HEK293T (cell line): ENCODE data around the gene C1orf198.

Source experiments
- CTCF ChIA-PET: fragments of 350-600 bp; formaldehyde crosslinking; extraction: SDS; loops from one replicate; lab custom pipeline; 2021; ENCODE audit warnings: antibody characterized with exemption, inconsistent platforms; lab: Yijun Ruan, JAX
- POLR2A ChIA-PET: fragments of 350-600 bp; formaldehyde crosslinking; extraction: SDS; loops from one replicate; lab custom pipeline; 2020; ENCODE audit warnings: antibody characterized with exemption, inconsistent platforms; lab: Yijun Ruan, JAX
- DNase-seq: peaks from one replicate; pipeline ENCODE4 v3.0.0; 2012; ENCODE audit warnings: mixed read lengths; ENCODE audit errors: extremely low spot score
- ARNT ChIP-seq: fragments of 450-650 bp; IDR thresholded peaks from 2 replicates; pipeline ENCODE4 v1.6.1; 2017; ENCODE audit warnings: mild to moderate bottlenecking
- BHLHE40 ChIP-seq: fragments of 450-650 bp; IDR thresholded peaks from 2 replicates; pipeline ENCODE4 v1.6.1; 2016; ENCODE audit warnings: mild to moderate bottlenecking, moderate library complexity, borderline replicate concordance
- CTBP1 ChIP-seq: fragments of 450-650 bp; IDR thresholded peaks from 2 replicates; pipeline ENCODE4 v1.6.1; 2016; ENCODE audit warnings: borderline replicate concordance
- ELF4 ChIP-seq: fragments of 450-650 bp; IDR thresholded peaks from 2 replicates; pipeline ENCODE4 v1.6.1; 2017; ENCODE audit warnings: antibody characterized with exemption
- FOXA1 ChIP-seq: fragments of 450-650 bp; IDR thresholded peaks from 2 replicates; pipeline ENCODE4 v1.6.1; 2016; ENCODE audit warnings: mild to moderate bottlenecking
- FOXK2 ChIP-seq: fragments of 450-650 bp; IDR thresholded peaks from 2 replicates; pipeline ENCODE4 v1.6.1; 2016; ENCODE audit warnings: mild to moderate bottlenecking
- FOXM1 ChIP-seq: fragments of 450-650 bp; IDR thresholded peaks from 2 replicates; pipeline ENCODE4 v1.6.1; 2017; ENCODE audit warnings: mild to moderate bottlenecking, borderline replicate concordance
- HDGF ChIP-seq: fragments of 450-650 bp; IDR thresholded peaks from 2 replicates; pipeline ENCODE4 v1.6.1; 2017; ENCODE audit warnings: antibody characterized with exemption, borderline replicate concordance
- L3MBTL2 ChIP-seq: fragments of 450-650 bp; conservative IDR thresholded peaks from 2 replicates; pipeline ENCODE4 v1.6.1; 2016; ENCODE audit warnings: mild to moderate bottlenecking
- LEF1 ChIP-seq: fragments of 450-650 bp; IDR thresholded peaks from 2 replicates; pipeline ENCODE4 v1.6.1; 2017; ENCODE audit warnings: mild to moderate bottlenecking, borderline replicate concordance
- NFRKB ChIP-seq: fragments of 450-650 bp; IDR thresholded peaks from 2 replicates; pipeline ENCODE4 v1.6.1; 2016; ENCODE audit warnings: mild to moderate bottlenecking, moderate library complexity
- SP1 ChIP-seq: fragments of 450-650 bp; IDR thresholded peaks from 2 replicates; pipeline ENCODE4 v1.6.1; 2017
- SUZ12 ChIP-seq: fragments of 450-650 bp; IDR thresholded peaks from 2 replicates; pipeline ENCODE4 v1.6.1; 2016; ENCODE audit warnings: mild to moderate bottlenecking
- TARDBP ChIP-seq: fragments of 450-650 bp; IDR thresholded peaks from 2 replicates; pipeline ENCODE4 v1.6.1; 2016
- ZNF384 ChIP-seq: fragments of 450-650 bp; IDR thresholded peaks from 2 replicates; pipeline ENCODE4 v1.6.1; 2016
- TF ChIP-seq, protein P1 (sequence below): fragments of 450-650 bp; IDR thresholded peaks from 2 replicates; pipeline ENCODE4 v1.6.1; 2016

The C1orf198 gene

DNA sequence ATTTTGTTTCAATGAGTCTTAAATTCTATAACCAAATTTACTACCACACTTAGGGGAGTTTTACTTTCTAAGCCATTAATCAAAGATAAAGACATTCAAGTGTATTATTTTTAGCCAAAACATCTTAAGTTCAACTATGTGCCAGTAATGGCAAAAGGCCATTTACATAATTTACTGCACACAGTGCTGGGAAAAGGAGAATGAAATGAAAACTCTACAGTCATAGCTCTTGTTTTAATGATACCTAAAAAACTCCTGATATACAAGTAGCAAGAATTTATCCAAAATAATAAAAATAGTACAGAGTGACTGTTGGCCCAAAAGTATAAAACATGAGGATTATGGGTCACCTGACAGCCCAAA lies 42.4 kb upstream of the C1orf198 start:
- no peak for TF ChIP-seq ARNT
- TF ChIP-seq FOXM1 = no peak
- no peak for TF ChIP-seq ZNF384
- TF ChIP-seq HDGF = no peak
- TF ChIP-seq FOXK2 = no peak
- TF ChIP-seq ELF4 = no peak
- no peak for TF ChIP-seq CTBP1
- TF ChIP-seq, protein P1, sequence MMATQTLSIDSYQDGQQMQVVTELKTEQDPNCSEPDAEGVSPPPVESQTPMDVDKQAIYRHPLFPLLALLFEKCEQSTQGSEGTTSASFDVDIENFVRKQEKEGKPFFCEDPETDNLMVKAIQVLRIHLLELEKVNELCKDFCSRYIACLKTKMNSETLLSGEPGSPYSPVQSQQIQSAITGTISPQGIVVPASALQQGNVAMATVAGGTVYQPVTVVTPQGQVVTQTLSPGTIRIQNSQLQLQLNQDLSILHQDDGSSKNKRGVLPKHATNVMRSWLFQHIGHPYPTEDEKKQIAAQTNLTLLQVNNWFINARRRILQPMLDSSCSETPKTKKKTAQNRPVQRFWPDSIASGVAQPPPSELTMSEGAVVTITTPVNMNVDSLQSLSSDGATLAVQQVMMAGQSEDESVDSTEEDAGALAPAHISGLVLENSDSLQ = no peak
- ChIA-PET CTCF (interaction anchor here (0.6 kb wide), 2 partner anchors 20 to 111 kb away, joined by 3 to 4 read pairs; no protein-coding TSS in a partner anchor), POLR2A (no interaction called here)
- DNase-seq = no peak

GRCh38 chr1:230909974-230910754 lies 41.8 kb upstream of the C1orf198 start:
- ChIA-PET CTCF (interaction anchor here (0.6 kb wide), 1 partner anchor 111 kb away, joined by 3 read pairs; no protein-coding TSS in a partner anchor), POLR2A (no interaction called here)
- TF ChIP-seq ARNT (no peak), HDGF (no peak), BHLHE40 (no peak), CTBP1 (no peak), NFRKB (no peak), LEF1 (no peak), ELF4 (no peak), FOXA1 (no peak), TARDBP (no peak), SUZ12 (no peak), FOXK2 (no peak), SP1 (no peak), L3MBTL2 (no peak), FOXM1 (no peak), ZNF384 (no peak)
- TF ChIP-seq, protein P1 = no peak
- no peak for DNase-seq

- TF ChIP-seq LEF1 = no peak
- no peak for TF ChIP-seq FOXA1
- no peak for TF ChIP-seq SP1
- ChIA-PET CTCF (interaction anchor here (0.7 kb wide), 1 partner anchor 302 kb away, joined by 3 read pairs; no protein-coding TSS in a partner anchor), POLR2A (no interaction called here)
- no peak for DNase-seq
Observed at GRCh38 chr1:230907472-230908205, 39.3 kb upstream of the C1orf198 start.

DNA sequence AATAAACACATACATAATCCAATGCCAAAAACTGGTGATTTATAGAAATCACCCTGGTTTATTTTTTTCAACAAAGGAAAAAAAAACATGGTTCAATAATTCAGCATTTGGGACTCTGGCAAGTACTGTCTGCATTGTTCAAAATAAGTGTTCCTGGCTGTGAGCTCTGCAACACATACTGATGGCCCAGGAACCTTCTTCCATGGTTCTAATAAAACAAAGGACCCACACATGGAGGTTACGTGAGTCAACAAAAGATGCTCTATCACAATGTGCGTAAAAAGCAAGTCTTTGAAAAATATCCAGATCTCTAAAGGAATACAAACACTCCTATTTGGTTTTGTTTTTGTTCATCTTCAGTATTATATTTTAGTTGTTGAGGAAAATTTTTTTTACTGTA lies 37.9 kb upstream of the C1orf198 start:
- POLR2A ChIA-PET = interaction anchor here (1.0 kb wide), 1 partner anchor 37 kb away, joined by 3 read pairs; no protein-coding TSS in a partner anchor
- no peak for DNase-seq
- no peak for TF ChIP-seq SUZ12
- no peak for TF ChIP-seq ZNF384
- TF ChIP-seq CTBP1 = no peak
- no peak for TF ChIP-seq BHLHE40
- no peak for TF ChIP-seq FOXA1
- CTCF ChIA-PET = interaction anchor here (0.9 kb wide), 1 partner anchor 10 kb away, joined by 11 read pairs; no protein-coding TSS in a partner anchor

DNA sequence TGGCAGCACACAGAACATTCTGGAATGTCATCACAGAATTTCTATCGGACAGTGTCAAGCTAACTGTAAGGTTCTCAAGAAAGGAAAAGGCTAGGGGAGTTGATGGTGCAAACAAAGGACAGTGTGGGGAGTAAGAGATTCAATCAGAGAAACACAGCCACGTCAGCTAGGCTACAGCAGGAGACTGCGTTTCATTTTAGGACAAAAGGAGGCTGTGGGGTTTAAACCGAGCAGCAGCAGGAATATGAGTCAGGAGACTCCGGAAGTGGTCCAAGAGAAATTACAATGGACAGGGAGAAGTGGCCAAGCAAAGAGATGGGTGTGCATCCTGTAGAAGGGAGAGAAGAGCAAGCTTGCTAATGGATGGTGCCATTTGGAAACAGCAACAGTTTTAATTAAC lies 37.4 kb upstream of the C1orf198 start:
- DNase-seq = no peak
- ChIA-PET CTCF (interaction anchor here (0.9 kb wide), 1 partner anchor 11 kb away, joined by 11 read pairs; no protein-coding TSS in a partner anchor), POLR2A (no interaction called here)
- TF ChIP-seq CTBP1 = no peak
- no peak for TF ChIP-seq FOXA1
- no peak for TF ChIP-seq SP1
- no peak for TF ChIP-seq ARNT
- no peak for TF ChIP-seq TARDBP
- TF ChIP-seq, protein P1 = no peak
- TF ChIP-seq HDGF = no peak

DNA sequence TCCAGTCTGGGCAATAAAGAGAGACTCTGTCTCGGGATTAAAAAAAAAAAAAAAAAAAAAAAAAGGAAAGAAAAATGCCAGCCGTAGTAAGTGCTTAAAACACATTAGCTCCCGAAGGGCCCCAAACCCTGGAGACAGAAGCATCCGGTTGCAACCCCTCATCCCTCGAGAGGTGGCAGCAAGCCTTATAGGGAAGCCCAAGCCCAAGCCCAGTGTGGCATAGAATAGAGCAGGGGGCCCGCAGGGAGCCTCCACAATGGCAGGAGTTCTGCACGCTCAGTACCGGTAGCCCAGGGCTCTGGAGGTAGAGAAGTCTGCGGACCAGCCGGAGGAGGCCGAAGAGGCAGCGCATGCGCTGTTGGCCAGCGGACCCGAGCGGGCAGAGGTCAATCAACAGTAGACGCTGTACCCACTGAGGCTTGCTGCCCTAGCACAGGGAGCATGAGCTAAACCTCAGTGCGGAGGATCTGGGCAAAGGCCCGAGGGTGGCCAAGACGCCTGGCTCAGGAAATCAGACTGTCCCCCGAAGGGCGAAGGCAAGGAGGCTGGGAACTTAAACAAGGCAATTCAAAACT lies 34.1 kb upstream of the C1orf198 start:
- ChIA-PET CTCF (no interaction called here), POLR2A (no interaction called here)
- DNase-seq = no peak
- TF ChIP-seq FOXM1 (no peak), CTBP1 (no peak), HDGF (no peak), ARNT (no peak), LEF1 (no peak), ZNF384 (no peak), FOXK2 (no peak), NFRKB (no peak), FOXA1 (no peak), TARDBP (no peak), SUZ12 (no peak), L3MBTL2 (no peak), ELF4 (no peak), SP1 (no peak), BHLHE40 (no peak)
- TF ChIP-seq, protein P1 = no peak
